BJ (cell line): ENCODE measurements around the gene ABCG1. TPM values are rescaled to one million over a fixed set of nuclear protein-coding genes. Genes with fewer than 3 reads are reported as not detected.

Experiments
- CTCF ChIA-PET: fragments of 350-600 bp; formaldehyde crosslinking; extraction: SDS; loops from one replicate; lab custom pipeline; 2021; ENCODE audit warnings: antibody characterized with exemption, inconsistent platforms; lab: Yijun Ruan, JAX
- POLR2A ChIA-PET: fragments of 300-600 bp; sonication (Branson Sonifier 250); formaldehyde crosslinking; extraction: SDS; loops from one replicate; lab custom pipeline; 2021; ENCODE audit warnings: antibody characterized with exemption; lab: Charles Lee
- DNase-seq: peaks from one replicate; pipeline ENCODE4 v3.0.0-alpha.2; 2011; ENCODE audit warnings: low read depth
- H3K27me3 ChIP-seq: 2 replicates; pipeline ENCODE4 v1.6.0; 2011; ENCODE audit warnings: low read length; ENCODE audit not compliant: control insufficient read depth, insufficient read depth
- H3K36me3 ChIP-seq: 2 replicates; pipeline ENCODE4 v1.5.1; 2011; ENCODE audit warnings: low read length; ENCODE audit not compliant: control insufficient read depth, insufficient read depth
- H3K4me3 ChIP-seq: 2 replicates; pipeline ENCODE4 v1.5.1; 2011; ENCODE audit warnings: low read depth, mild to moderate bottlenecking, control low read depth, low read length
- CTCF ChIP-seq: IDR thresholded peaks from 2 replicates; pipeline ENCODE4 v1.5.1; 2011; ENCODE audit warnings: low read depth, mild to moderate bottlenecking, control low read depth, inconsistent platforms, low read length, moderate library complexity; ENCODE audit not compliant: insufficient read depth
- polyA plus RNA-seq: library from polyadenylated mRNA; depleted of rRNA; stranded (reverse); fragments of >200 nt; gene quantifications from 2 replicates; pipeline ENCODE4 v1.2.3, GENCODE V29; 2011

The ABCG1 gene
- polyA plus RNA-seq, 1 experiment = 0.29 TPM

GRCh38 chr21:42298237-42298636 lies 79.3 kb downstream of the ABCG1 start:
- ChIA-PET CTCF (no interaction called here), POLR2A (no interaction called here)
- Histone ChIP-seq H3K4me3 (no peak overlapping the region), H3K27me3 (no peaks in the 10 kb centered on the region), H3K36me3 (no peaks in the 10 kb centered on the region)
- TF ChIP-seq CTCF = no peak
- no peak for DNase-seq

- H3K27me3 ChIP-seq = no peaks in the 10 kb centered on the region
- no peak overlapping the region for H3K4me3 ChIP-seq
- DNase-seq = no peak
- CTCF ChIA-PET = interaction anchor here (0.8 kb wide), 1 partner anchor 11 kb away, joined by 3 read pairs; no protein-coding TSS in a partner anchor
- POLR2A ChIA-PET = no interaction called here
- H3K36me3 ChIP-seq = no peaks in the 10 kb centered on the region
- TF ChIP-seq CTCF = no peak
Measured at GRCh38 chr21:42298657-42299056, 79.7 kb downstream of the ABCG1 start.

- CTCF ChIA-PET = interaction anchor here (0.8 kb wide), 1 partner anchor 10 kb away, joined by 3 read pairs; no protein-coding TSS in a partner anchor
- TF ChIP-seq CTCF = no peak
- no peaks in the 10 kb centered on the region for H3K27me3 ChIP-seq
- H3K36me3 ChIP-seq = no peaks in the 10 kb centered on the region
- POLR2A ChIA-PET = no interaction called here
- DNase-seq = no peak
- no peak overlapping the region for H3K4me3 ChIP-seq
Measured at GRCh38 chr21:42299324-42300044, 80.5 kb downstream of the ABCG1 start.

DNA sequence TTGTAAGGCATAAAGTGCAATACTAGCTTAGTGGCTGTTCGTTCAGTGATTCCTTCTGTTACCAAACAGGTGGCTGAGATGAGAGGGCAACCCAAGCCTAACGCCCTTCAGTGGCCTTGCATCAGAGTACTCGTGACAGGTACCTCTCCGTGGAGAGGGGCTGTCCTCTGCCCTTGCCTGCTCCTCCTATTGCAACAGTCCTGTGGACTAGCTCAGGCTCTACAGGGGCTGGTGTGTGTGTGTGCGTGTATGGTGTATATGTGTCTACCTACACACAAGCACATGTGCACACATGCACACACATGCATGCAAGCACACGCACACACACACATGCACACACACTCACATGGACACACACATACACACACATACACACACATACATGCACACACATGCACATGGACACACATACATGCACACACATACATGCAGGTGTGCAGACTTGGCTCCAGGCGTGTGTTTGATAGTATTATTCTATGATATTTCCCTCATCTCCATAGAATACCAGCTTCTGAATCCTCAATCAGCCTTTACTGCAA lies 81.2 kb downstream of the ABCG1 start:
- TF ChIP-seq CTCF = no peak
- no peaks in the 10 kb centered on the region for H3K36me3 ChIP-seq
- POLR2A ChIA-PET = no interaction called here
- CTCF ChIA-PET = no interaction called here
- no peaks in the 10 kb centered on the region for H3K27me3 ChIP-seq
- no peak overlapping the region for H3K4me3 ChIP-seq
- DNase-seq = no peak

- no peaks in the 10 kb centered on the region for H3K36me3 ChIP-seq
- H3K27me3 ChIP-seq = no peaks in the 10 kb centered on the region
- no peak for DNase-seq
- ChIA-PET POLR2A (no interaction called here), CTCF (interaction anchor here (1.0 to 1.7 kb wide), 2 partner anchors 10 to 21 kb away, joined by 3 to 9 read pairs; no protein-coding TSS in a partner anchor)
- H3K4me3 ChIP-seq = no peak overlapping the region
- TF ChIP-seq CTCF = no peak
Measured at GRCh38 chr21:42300956-42301355, 82.0 kb downstream of the ABCG1 start.
